ENCODE data around the gene MAML1.

Gene MAML1

DNA sequence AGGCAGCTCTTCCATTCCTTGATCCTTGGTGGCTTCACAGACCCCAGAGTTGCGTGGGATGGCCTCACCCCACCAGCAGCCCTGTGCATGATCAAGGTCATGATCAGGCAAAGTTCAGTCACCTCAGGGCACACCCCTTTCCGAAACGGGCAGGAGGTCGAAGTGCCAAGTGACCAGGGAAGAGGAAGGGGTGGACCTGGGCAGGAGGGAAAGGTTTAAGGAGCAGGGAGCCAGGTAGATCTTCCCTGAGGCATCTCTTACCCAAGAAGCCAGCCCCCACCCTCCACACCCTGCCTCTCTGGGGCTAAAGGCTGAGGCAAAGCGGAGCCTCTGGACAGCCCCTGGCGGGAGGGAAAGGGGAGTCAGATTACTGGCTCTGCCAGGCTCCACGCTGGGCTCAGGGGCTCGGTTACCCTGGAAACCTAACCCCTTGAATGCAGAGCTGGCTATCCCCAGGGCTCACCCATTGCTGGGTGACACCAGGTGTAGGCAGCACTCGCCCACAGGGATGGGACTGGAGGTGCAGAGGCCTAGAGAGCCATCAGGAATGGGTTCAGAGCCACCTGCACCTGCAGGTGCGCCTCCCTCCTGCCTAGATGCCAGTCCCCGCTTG lies 70.4 kb downstream of the MAML1 start:
- TF ChIP-seq, protein P1, sequence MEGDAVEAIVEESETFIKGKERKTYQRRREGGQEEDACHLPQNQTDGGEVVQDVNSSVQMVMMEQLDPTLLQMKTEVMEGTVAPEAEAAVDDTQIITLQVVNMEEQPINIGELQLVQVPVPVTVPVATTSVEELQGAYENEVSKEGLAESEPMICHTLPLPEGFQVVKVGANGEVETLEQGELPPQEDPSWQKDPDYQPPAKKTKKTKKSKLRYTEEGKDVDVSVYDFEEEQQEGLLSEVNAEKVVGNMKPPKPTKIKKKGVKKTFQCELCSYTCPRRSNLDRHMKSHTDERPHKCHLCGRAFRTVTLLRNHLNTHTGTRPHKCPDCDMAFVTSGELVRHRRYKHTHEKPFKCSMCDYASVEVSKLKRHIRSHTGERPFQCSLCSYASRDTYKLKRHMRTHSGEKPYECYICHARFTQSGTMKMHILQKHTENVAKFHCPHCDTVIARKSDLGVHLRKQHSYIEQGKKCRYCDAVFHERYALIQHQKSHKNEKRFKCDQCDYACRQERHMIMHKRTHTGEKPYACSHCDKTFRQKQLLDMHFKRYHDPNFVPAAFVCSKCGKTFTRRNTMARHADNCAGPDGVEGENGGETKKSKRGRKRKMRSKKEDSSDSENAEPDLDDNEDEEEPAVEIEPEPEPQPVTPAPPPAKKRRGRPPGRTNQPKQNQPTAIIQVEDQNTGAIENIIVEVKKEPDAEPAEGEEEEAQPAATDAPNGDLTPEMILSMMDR (IDR thresholded peaks at IDR 0.05) = no peak

DNA sequence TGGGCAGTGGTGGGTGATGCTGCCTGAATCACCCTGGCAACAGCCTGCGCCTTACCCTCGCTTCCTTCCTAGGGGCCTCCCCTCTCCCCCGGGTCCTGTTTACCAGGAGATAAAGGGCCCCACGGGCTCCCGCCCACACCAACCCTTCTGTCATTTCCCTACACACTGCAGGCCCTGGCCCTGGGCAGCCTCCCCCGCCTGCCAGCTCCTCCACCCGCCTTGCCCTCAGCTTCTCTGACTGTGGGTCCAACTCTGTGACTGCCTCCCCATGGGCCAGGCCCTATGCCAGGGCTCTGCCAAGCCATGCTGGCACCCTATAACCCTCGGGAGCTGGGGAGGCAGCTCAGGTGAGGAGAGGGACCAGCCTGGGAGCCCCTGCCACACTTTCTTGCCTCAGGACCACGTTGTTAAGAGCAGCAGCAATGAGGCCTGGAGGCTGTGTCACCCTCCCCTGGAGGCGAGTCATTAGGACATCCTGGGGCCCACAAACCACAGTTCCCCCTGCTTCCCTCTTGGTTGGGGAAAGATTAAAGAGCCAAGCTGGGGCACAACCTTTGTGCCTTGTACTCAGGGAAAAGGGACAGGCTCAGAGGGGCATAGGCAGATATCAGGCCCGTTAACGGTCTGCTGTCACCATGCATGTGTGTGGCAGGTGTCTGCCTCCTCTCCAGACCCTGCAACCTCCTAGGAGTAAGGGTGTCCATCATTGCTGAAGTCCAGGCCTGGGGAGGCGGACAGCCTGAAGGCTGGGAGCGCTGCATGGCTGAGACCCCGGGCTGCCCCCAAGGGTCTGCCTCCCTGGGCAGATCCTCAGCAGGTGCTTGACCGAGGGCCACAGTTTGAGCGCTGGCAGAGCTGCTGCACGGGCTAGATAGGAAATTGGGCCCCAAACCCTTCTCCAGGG lies 71.3 kb downstream of the MAML1 start:
- TF ChIP-seq, protein P1 (IDR thresholded peaks at IDR 0.05) = no peak

DNA sequence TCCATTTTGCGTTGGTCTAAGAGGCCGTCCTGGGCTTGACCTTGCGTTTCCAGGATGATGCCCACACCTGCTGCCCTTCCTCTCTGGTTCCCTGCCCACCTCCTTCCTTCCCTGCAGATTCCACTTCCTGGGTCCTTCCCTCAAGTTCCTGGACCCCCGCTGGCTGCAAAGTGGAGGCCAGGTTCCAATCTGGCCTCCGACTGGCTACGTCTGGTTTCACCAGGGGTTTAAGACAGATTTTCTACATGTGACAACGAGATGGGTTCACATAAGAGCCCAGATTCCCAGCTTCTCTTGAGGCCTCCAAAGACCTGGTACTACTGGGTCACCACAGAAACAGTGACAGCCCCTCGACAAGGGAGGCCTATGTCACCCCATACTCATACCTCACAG lies 71.9 kb downstream of the MAML1 start:
- TF ChIP-seq, protein P1 (IDR thresholded peaks at IDR 0.05) = no peak

DNA sequence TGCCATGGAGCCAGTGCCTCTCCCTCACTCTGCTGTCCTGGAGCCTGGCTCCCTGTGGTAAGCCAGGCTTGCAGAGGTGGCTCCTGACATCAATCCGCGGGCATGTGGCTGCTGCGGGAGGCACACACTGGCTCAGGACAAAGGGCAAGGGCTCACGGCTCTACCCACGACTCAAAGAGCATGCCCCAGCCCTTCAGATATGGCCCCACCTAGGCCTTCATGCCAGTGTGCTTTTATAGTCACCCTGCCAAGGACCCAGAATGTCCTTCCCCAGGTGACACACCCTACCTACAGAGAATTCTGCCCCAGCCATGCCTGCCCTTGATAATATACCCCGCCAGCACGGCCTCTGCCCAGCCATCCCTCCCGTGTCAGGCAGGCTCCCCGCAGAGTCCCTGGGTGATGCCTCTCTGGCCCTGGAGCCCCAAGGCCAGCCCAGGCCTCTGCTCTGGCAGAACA lies 72.5 kb downstream of the MAML1 start:
- TF ChIP-seq, protein P1 (IDR thresholded peaks at IDR 0.05) = no peak

DNA sequence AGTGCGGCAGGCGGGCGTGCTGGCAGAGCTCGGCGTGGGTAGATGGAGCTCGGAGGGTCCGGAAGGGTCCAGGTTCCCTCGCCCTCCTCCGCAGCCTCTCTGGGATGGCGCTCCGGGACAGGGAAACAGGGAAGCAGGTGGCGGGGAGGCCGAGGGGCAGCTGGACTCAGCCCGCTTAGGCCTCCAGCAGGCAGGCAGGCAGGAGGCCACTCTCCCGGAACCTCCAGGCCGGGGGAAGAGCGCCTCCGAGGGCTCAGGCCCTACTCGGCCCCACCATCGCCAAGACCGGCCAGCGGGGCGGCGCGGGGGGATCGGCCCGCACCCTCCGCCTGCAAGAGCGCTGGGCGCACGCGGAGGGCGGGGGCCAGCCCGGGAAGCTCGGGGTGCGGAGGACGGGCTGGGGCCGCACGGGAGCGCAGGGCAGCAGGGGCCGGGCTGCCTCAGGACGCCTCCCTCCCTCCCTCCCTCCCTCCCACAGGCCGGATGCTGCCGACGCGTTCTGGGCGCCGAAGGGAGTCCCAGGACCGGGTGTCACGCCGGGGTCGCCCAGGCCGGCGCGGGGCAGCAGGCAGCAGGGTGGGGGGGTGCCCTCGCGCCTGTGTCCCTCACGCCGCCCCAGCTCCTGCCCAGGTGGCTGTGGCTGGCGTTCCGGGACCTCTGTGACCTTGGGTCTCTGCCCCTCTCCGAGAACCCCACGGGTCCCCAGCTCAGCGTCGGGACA lies 73.1 kb downstream of the MAML1 start:
- TF ChIP-seq, protein P1 (IDR thresholded peaks at IDR 0.05) = no peak

DNA sequence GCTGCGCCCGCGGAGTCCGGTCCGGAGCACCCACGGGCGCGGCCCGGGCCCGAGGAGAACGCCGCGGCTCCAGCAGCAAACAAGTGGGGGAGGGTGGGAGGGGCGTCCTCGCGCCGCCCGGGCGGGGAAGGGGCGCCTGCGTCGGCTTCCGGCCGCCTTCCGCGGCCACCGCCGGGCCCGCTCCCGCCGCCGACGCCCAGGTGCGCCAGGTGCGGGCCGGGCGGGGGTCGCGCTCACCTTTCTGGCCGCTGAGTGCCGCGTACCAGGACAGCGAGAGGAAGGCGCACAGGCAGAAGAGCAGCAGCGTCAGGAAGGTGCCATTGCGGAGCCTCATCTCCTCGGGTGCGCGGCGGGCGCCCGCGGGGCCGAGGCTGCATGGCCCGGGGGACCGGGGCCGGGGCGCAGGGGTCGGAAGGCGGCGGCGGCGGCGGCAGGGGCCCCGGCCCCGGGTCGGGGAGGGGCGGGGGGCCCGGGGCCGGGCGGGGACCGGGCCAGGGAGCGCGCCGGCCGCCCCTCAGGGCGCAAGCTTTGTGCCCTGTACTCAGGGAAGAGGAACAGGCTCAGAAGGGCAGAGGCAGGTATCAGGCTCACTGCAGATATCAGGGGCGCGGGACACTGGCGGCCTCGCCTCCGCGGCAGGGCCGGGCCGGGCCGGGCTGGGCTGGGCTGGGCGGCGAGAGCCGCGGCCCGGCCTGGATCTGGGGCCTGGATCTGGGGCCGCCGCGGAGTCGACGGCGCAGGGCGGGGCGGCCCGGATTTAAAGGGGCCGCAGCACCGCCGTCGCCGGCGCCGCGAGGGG lies 73.8 kb downstream of the MAML1 start, which contains the start of gene MGAT4B:
Gene MGAT4B, minus strand, starts transcription at position 617 of the 799 bp plus-strand sequence. Its CDS starts 283 bp downstream, at position 334.
- TF ChIP-seq, protein P1 (IDR thresholded peaks at IDR 0.05) = no peak
